ENCODE measurements around the gene TLX3.

GRCh38 chr5:171307789-171308452, 1.1 kb upstream of the TLX3 start:
- no peak for TF ChIP-seq CTCF (IDR thresholded peaks at IDR 0.05)
- TF ChIP-seq POLR2A (IDR thresholded peaks at IDR 0.05) = no peak

Data from lower leg skin (tissue), 3 donors.